ENCODE results near the gene BMP4.

Gene BMP4

GRCh38 chr14:53982546-53982945, 25.9 kb upstream of the BMP4 start:
- H3K4me2 ChIP-seq (ENCODE audit: low read length, poor library complexity, severe bottlenecking): no peak overlapping the region
- no peak overlapping the region for H2BK120ac ChIP-seq (ENCODE audit: low read depth, low read length)
- no peak overlapping the region for H3K9ac ChIP-seq (ENCODE audit: low read length)
- H4K8ac ChIP-seq (ENCODE audit: low read length): no peak overlapping the region
- H3K4me1 ChIP-seq (ENCODE audit: control insufficient read depth, insufficient read depth, low read depth, low read length): peaks cover 8% of the 10 kb centered on the region
- H3K27me3 ChIP-seq (ENCODE audit: control insufficient read depth in 1 of 2, insufficient read depth in 1 of 2, low read length in 2 of 2): no peaks in the 10 kb centered on the region
- no peak overlapping the region for H3K4ac ChIP-seq (ENCODE audit: low read depth in 1 of 2, low read length in 2 of 2)
- H2BK15ac ChIP-seq (ENCODE audit: low read depth, poor library complexity, severe bottlenecking): no peak overlapping the region
- DNase-seq: no peak
- H3K14ac ChIP-seq (ENCODE audit: low read length in 2 of 2): no peak overlapping the region
- H3K9me3 ChIP-seq (ENCODE audit: control insufficient read depth, low read length): peaks cover 15% of the 10 kb centered on the region
- no peaks in the 10 kb centered on the region for H3K36me3 ChIP-seq (ENCODE audit: control insufficient read depth in 1 of 2, insufficient read depth in 2 of 2, low read depth in 1 of 2, low read length in 2 of 2)
- no peak overlapping the region for H3K27ac ChIP-seq (ENCODE audit: low read length, poor library complexity, severe bottlenecking)
- no peak overlapping the region for H2AK5ac ChIP-seq (ENCODE audit: low read length, severe bottlenecking)
- no peaks in the 10 kb centered on the region for H3K79me1 ChIP-seq (replicated peaks; ENCODE audit: low read length, poor library complexity, severe bottlenecking)
- H2BK12ac ChIP-seq (ENCODE audit: low read length in 2 of 2): no peak overlapping the region
- no peak overlapping the region for H4K91ac ChIP-seq (ENCODE audit: low read length)
- H3K4me3 ChIP-seq (ENCODE audit: insufficient read depth in 1 of 2, low read depth in 1 of 2, low read length in 2 of 2): no peak overlapping the region
- no peak overlapping the region for H2AFZ ChIP-seq (ENCODE audit: low read depth, low read length)
- no peak overlapping the region for H2BK5ac ChIP-seq (ENCODE audit: low read depth, low read length, poor library complexity, severe bottlenecking)
- WGBS: 98% methylated on average over 1 of the region's 2 CpGs
- H3K23ac ChIP-seq (ENCODE audit: low read length in 2 of 2): no peak overlapping the region
- H3K18ac ChIP-seq (ENCODE audit: low read depth in 1 of 2, low read length in 2 of 2): no peak overlapping the region

GRCh38 chr14:53979747-53980642, 23.4 kb upstream of the BMP4 start:
- Histone ChIP-seq H2BK15ac (ENCODE audit: low read depth, poor library complexity, severe bottlenecking) (no peak overlapping the region), H2AK5ac (ENCODE audit: low read length, severe bottlenecking) (no peak overlapping the region), H3K36me3 (ENCODE audit: control insufficient read depth in 1 of 2, insufficient read depth in 2 of 2, low read depth in 1 of 2, low read length in 2 of 2) (no peaks in the 10 kb centered on the region), H3K4me2 (ENCODE audit: low read length, poor library complexity, severe bottlenecking) (no peak overlapping the region), H2BK5ac (ENCODE audit: low read depth, low read length, poor library complexity, severe bottlenecking) (no peak overlapping the region), H3K4me3 (ENCODE audit: insufficient read depth in 1 of 2, low read depth in 1 of 2, low read length in 2 of 2) (no peak overlapping the region), H3K9me3 (ENCODE audit: control insufficient read depth, low read length) (peaks cover 7% of the 10 kb centered on the region), H2BK120ac (ENCODE audit: low read depth, low read length) (no peak overlapping the region), H3K4ac (ENCODE audit: low read depth in 1 of 2, low read length in 2 of 2) (no peak overlapping the region), H3K14ac (ENCODE audit: low read length in 2 of 2) (no peak overlapping the region), H3K9ac (ENCODE audit: low read length) (no peak overlapping the region), H3K23ac (ENCODE audit: low read length in 2 of 2) (no peak overlapping the region), H3K79me1 (replicated peaks; ENCODE audit: low read length, poor library complexity, severe bottlenecking) (no peaks in the 10 kb centered on the region), H3K18ac (ENCODE audit: low read depth in 1 of 2, low read length in 2 of 2) (peak overlapping the region in 1 of 2 experiments; percentile 14), H4K8ac (ENCODE audit: low read length) (no peak overlapping the region), H4K91ac (ENCODE audit: low read length) (no peak overlapping the region), H2BK12ac (ENCODE audit: low read length in 2 of 2) (no peak overlapping the region), H3K4me1 (ENCODE audit: control insufficient read depth, insufficient read depth, low read depth, low read length) (peaks cover 8% of the 10 kb centered on the region), H3K27ac (ENCODE audit: low read length, poor library complexity, severe bottlenecking) (peak overlapping the region; percentile 36), H2AFZ (ENCODE audit: low read depth, low read length) (no peak overlapping the region), H3K27me3 (ENCODE audit: control insufficient read depth in 1 of 2, insufficient read depth in 1 of 2, low read length in 2 of 2) (no peaks in the 10 kb centered on the region)
- peak; percentile 87 for DNase-seq
- WGBS: 53% methylated on average over 6 of the region's 7 CpGs

- peak overlapping the region in 1 of 2 experiments; percentile 25 for H3K18ac ChIP-seq (ENCODE audit: low read depth in 1 of 2, low read length in 2 of 2)
- no peak overlapping the region for H2BK5ac ChIP-seq (ENCODE audit: low read depth, low read length, poor library complexity, severe bottlenecking)
- peaks cover 1% of the 10 kb centered on the region for H3K9me3 ChIP-seq (ENCODE audit: control insufficient read depth, low read length)
- H3K36me3 ChIP-seq (ENCODE audit: control insufficient read depth in 1 of 2, insufficient read depth in 2 of 2, low read depth in 1 of 2, low read length in 2 of 2): no peaks in the 10 kb centered on the region
- H3K79me1 ChIP-seq (replicated peaks; ENCODE audit: low read length, poor library complexity, severe bottlenecking): no peaks in the 10 kb centered on the region
- DNase-seq: peak; percentile 79
- H2BK12ac ChIP-seq (ENCODE audit: low read length in 2 of 2): no peak overlapping the region
- no peak overlapping the region for H3K14ac ChIP-seq (ENCODE audit: low read length in 2 of 2)
- H3K27me3 ChIP-seq (ENCODE audit: control insufficient read depth in 1 of 2, insufficient read depth in 1 of 2, low read length in 2 of 2): no peaks in the 10 kb centered on the region
- H3K4ac ChIP-seq (ENCODE audit: low read depth in 1 of 2, low read length in 2 of 2): no peak overlapping the region
- no peak overlapping the region for H2AFZ ChIP-seq (ENCODE audit: low read depth, low read length)
- H4K91ac ChIP-seq (ENCODE audit: low read length): no peak overlapping the region
- no peak overlapping the region for H2BK120ac ChIP-seq (ENCODE audit: low read depth, low read length)
- H3K4me2 ChIP-seq (ENCODE audit: low read length, poor library complexity, severe bottlenecking): no peak overlapping the region
- H3K23ac ChIP-seq (ENCODE audit: low read length in 2 of 2): no peak overlapping the region
- no peak overlapping the region for H4K8ac ChIP-seq (ENCODE audit: low read length)
- H3K4me1 ChIP-seq (ENCODE audit: control insufficient read depth, insufficient read depth, low read depth, low read length): peaks cover 8% of the 10 kb centered on the region
- no peak overlapping the region for H2AK5ac ChIP-seq (ENCODE audit: low read length, severe bottlenecking)
- no peak overlapping the region for H3K9ac ChIP-seq (ENCODE audit: low read length)
- H3K4me3 ChIP-seq (ENCODE audit: insufficient read depth in 1 of 2, low read depth in 1 of 2, low read length in 2 of 2): no peak overlapping the region
- no peak overlapping the region for H3K27ac ChIP-seq (ENCODE audit: low read length, poor library complexity, severe bottlenecking)
- 21% methylated on average over 4 of the region's 4 CpGs for WGBS
- H2BK15ac ChIP-seq (ENCODE audit: low read depth, poor library complexity, severe bottlenecking): no peak overlapping the region
These were observed 22.6 kb upstream of the BMP4 start for GRCh38 chr14:53979113-53979681.

DNA sequence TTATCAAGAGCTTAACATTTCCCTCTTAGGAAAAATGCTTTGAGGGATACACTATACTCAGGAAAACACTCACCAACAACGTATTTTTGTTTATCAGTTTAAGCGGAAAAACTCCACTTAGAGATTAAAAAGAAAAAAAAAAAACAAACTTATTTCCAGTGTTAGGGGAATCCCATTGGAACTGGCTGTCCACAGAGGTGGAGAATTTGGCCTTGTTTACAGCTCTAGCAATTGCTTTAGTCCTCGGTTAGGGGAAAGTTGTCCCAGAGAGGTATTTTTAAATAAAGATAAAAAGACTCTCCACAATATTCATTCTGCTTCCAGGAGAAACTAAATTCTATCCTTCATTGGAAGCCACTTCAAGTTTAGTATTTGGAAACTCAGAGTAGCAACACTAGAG, 21.6 kb upstream of the BMP4 start:
- Histone ChIP-seq H3K79me1 (replicated peaks; ENCODE audit: low read length, poor library complexity, severe bottlenecking) (no peaks in the 10 kb centered on the region), H2BK12ac (ENCODE audit: low read length in 2 of 2) (no peak overlapping the region), H2BK120ac (ENCODE audit: low read depth, low read length) (no peak overlapping the region), H3K27me3 (ENCODE audit: control insufficient read depth in 1 of 2, insufficient read depth in 1 of 2, low read length in 2 of 2) (no peaks in the 10 kb centered on the region), H3K4me3 (ENCODE audit: insufficient read depth in 1 of 2, low read depth in 1 of 2, low read length in 2 of 2) (no peak overlapping the region), H3K23ac (ENCODE audit: low read length in 2 of 2) (no peak overlapping the region), H4K8ac (ENCODE audit: low read length) (no peak overlapping the region), H3K36me3 (ENCODE audit: control insufficient read depth in 1 of 2, insufficient read depth in 2 of 2, low read depth in 1 of 2, low read length in 2 of 2) (no peaks in the 10 kb centered on the region), H3K14ac (ENCODE audit: low read length in 2 of 2) (no peak overlapping the region), H3K4me2 (ENCODE audit: low read length, poor library complexity, severe bottlenecking) (no peak overlapping the region), H3K9ac (ENCODE audit: low read length) (no peak overlapping the region), H2BK15ac (ENCODE audit: low read depth, poor library complexity, severe bottlenecking) (no peak overlapping the region), H3K9me3 (ENCODE audit: control insufficient read depth, low read length) (no peaks in the 10 kb centered on the region), H2AFZ (ENCODE audit: low read depth, low read length) (no peak overlapping the region), H2AK5ac (ENCODE audit: low read length, severe bottlenecking) (no peak overlapping the region), H3K4ac (ENCODE audit: low read depth in 1 of 2, low read length in 2 of 2) (no peak overlapping the region), H3K4me1 (ENCODE audit: control insufficient read depth, insufficient read depth, low read depth, low read length) (peaks cover 8% of the 10 kb centered on the region), H3K27ac (ENCODE audit: low read length, poor library complexity, severe bottlenecking) (no peak overlapping the region), H2BK5ac (ENCODE audit: low read depth, low read length, poor library complexity, severe bottlenecking) (no peak overlapping the region), H4K91ac (ENCODE audit: low read length) (no peak overlapping the region), H3K18ac (ENCODE audit: low read depth in 1 of 2, low read length in 2 of 2) (no peak overlapping the region)
- WGBS: 0% methylated on average over 1 of the region's 3 CpGs
- DNase-seq: peak; percentile 50
